HG02571 (cell line): ENCODE measurements around the gene PATE3.

Experiments used
- ATAC-seq: cut with Tn5 transposase; IDR thresholded peaks from one replicate; pipeline ENCODE4 v1.9.1; 2021; ENCODE audit warnings: mild to moderate bottlenecking, moderate library complexity; ENCODE audit not compliant: unreplicated experiment

Gene PATE3, protein sequence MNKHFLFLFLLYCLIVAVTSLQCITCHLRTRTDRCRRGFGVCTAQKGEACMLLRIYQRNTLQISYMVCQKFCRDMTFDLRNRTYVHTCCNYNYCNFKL

DNA sequence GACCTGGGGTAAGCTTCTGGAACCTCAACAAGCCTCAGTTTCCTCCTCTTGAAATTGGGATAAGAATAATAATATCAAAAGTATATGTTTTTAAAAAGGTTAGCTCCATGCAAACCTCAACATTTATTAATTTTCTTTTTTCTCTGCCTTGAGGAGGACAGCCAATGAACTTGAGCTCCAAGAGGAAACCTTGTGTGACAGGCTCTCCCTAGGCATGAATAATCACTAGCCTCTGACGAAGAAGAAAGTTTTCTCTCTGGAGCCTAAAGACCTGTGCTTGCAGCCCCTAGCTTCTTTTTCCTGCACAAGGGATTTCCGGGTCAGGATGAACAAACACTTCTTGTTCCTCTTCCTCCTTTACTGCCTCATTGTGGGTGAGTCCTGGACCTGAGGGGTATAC is at the start of gene PATE3:
Gene PATE3, plus strand, starts transcription at position 301 of the 400 bp plus-strand sequence. Its CDS starts 25 bp downstream, at position 326.
- ATAC-seq, result no peak

DNA sequence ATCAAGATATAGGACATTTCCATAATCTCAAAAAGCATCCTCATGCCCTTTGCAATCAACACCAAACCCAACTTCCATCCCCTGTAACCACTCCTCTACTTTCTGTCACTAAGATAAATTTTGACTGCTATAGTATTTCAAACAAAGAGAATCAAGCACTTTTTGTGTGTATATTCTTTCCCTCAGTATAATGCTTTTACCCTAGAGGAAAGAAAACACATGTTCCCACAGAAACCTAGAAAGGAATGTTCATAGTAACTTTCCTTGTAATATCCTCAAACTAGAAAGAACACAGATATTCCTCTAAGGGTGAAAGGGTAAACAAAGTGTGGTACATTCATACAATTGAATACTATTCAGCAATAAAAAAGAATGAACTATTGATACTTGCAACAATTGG is 47.3 kb upstream of the PATE3 start:
- no peak for ATAC-seq

DNA sequence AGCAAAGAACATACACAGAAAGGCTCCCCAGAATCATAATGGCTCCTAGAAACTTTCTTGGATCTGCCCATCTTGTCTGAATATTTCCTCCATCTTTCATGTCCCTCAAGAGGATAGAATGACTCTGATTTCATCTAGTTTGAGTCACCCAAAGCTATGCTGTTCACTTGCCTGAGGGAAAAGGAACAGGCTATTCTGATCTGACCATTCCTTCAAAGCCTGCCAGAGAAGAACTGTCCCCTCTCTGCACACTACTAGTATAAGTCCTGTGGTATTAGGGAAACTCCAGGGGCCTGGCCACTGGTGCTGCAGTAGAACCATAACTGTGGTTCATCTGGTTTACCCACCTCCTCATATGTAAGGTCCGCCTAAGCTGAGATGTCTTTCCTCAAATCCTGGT is 44.2 kb upstream of the PATE3 start:
- ATAC-seq, result no peak

DNA sequence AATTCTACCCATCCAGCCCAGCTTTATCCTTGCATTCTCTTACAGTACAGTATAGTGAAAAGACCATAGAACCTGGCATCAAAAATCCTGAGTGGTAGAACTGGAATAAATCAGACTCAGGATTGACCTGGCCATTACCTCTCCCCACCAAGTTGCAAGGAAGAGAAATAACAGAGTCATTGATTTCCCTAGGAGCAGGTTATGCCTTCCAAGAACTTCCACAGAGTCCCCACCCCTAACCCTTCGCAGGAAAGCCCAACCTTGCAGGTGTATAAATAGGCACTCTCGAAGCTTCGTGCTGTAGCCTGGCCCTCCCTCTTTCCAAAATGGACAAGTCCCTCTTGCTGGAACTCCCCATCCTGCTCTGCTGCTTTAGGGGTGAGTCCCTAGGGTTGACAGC is 41.9 kb upstream of the PATE3 start, which contains the start of gene PATE1:
Gene PATE1, plus strand, starts transcription at position 301 of the 400 bp plus-strand sequence. Its CDS starts 26 bp downstream, at position 327.
- ATAC-seq, result no peak

DNA sequence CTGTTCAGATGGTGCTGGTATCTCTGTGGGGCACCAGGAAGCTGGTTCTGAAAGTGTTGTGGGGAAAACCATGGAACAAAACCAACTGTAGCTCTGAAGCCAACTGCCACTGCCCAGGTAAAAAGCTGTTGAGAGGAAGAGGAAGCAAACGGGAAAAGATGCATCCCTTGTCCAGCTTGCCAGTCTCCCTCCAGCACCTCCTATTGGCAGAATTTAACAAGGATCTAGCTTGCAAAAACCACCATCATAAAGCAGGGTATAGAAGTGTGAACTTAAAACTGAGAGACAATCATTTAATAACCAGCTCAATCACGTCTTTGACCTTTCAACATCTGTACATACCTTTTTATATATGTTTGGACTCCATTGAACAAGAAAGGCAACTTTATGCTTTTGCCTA is 37.3 kb upstream of the PATE3 start:
- ATAC-seq, result no peak

DNA sequence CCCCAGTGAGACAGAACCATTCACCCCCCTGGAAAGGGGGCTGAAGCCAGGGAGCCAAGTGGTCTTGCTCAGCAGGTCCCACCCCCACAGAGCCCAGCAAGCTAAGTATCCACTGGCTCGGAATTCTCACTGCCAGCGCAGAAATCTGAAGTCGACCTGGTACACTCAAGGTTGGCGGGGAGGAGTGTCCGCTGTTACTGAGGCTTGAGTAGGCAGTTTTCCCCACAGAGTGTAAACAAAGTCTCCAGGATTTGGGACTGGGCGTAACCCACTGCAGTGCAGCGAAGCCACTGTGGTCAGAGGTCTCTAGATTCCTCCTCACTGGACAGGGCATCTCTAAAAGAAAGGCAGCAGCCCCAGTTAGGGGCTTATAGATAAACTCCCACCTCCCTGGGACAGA is 31.9 kb upstream of the PATE3 start:
- ATAC-seq, result no peak

DNA sequence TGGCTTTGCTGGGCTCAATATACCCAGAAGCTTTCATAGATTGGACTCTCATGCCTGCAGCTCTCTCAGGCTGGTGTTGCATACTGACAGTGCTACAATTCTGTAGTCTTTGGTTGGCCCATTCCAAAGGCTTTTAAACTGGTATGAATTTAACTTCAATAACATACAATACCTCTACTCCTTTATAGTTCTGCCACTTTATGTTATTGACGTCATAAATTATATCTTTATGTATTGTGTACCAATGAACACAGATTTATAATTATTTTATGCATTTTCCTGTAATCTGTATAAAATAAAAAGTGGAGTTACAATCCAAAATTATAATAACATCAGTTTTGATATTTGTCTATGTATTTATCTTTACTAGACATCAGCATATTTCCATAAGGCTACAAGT is 25.5 kb upstream of the PATE3 start:
- ATAC-seq, result no peak

DNA sequence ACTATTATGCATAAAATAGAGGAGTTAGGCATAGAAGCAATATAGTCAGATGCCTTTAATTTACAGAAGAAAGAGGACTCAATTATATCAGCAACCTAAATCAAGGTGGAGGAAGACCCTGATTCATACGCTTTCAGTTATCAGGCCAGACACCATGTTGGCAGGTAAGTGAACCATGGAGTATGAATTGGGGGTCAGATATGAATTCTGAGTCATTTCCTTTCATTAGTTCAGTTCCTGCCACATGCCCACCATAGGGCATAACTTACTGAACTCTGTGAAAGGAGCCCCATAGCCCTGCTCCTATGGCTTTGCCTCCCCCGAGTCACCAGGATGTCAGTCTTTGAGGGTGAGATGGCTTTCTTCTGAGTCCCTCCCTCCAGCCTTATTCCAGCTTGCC is 24.4 kb upstream of the PATE3 start:
- no peak for ATAC-seq

DNA sequence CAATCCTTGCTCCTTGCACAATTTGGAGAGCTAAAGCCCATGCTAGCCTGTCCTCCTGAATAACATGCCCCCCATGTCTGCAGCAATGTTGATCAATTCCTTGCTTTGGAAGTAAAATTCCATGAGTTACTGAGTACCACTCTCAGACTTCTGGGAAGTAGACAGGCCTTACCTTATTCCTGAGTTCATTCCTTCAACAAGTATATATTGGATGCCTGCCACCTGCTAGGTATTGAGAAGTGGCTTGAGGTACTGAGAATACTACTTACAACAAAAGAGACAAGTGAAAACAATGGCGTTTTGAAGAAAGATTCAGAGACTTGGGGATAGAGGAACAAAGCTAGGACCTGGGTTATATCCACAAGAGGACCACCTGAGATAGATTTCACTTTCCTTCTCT is 21.7 kb upstream of the PATE3 start:
- ATAC-seq, result no peak

DNA sequence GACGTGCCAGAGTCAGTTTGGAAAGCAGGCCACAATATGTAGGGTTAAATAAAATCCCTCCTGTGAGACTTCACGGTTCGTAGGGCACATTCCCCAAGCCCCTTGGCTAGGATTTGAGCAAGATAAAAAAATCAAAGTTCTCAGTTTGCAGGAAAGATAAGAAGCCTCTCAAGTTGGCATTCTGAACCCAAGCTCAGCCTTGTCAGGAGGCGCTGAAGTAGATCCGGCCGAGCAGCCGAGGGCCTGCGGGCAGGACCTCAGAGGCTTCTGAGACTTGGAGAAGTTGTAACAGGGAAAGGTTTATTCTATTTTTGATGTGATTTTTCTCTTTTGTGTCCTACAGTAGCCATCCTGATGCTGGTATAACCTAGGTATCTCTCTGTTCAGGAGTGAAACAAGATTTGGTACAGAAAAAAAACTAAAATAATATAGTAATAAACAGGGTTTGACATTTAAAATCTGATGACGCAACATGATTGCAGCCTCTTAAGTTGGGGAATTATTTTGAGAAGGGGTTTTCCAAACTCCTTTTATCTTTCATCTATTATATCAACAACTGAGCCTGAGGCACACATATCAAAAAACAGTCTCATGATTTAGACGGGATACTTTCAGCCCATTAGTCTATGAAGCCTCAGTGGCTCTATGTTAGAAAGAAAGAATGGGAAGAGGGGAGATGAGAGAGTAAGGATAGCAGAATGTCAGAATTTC is 19.4 kb upstream of the PATE3 start:
- no peak for ATAC-seq

DNA sequence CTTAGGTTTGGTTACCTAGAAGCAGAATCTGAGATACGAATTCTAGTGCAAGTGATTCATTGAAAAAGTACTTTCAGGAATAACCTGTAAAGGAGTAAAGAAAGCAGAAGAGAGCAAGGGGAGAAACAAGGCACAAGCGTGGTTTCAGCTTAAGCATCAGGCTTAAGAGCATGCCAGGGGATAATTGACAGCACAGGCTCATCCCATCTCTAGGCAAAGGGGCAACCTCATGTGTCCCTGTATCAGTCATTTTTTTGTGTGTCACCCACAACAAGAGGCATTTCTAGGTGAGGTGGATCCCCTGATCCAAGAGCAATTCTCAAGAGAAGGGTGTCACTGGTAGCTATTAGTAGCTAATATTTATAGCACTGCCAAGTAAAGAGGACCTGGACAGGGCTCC is 17.3 kb upstream of the PATE3 start:
- ATAC-seq, result no peak

DNA sequence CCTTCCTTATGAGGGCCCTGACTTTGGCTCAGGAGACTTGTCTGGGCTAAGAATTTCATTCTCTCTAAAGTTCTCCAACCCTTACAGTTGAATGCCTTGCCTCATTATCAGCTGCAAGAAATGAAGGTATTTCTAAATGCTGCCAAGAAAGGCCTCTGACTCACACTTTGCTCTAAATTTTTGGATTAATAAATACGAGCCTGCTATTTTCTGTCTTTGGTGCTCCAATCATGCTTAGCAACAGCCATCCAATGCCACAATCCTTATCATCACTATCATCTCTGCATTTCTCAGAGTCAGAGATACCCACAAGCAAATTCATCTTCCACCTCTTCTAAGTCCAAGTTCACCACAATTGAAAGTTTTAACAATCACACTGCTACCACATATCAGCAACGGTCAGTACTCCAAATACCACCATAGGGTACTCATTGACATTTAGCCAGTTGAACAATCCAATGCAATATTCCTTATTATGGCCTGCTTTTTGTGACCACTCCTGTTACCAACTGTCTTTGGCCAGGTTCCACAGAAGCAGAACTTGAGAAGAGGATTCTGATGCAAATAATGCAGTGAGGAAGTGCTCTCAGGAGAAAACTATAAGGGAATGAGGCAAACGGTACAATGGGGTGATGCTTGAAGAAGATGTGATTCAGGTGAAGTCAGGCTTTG is 15.0 kb upstream of the PATE3 start:
- ATAC-seq, result no peak

DNA sequence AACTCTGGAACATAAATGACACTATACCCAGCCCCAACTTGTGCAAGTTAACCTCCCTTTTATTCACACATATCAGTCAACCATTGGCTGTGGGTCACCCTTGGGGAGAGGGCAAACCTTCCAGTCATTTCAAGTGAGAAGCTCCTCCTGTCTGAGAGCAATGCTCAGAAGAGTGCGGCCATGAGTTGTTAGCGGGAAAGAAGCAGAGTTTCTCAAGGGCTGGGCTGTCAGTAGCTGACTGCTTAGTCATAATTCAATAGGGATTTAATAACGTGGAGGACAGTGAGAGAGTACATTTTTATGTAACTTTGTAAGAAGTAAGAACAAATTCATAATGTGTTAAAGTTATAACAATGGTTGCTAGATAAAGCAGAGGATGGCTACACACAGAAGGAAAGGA is 14.4 kb upstream of the PATE3 start:
- no peak for ATAC-seq

DNA sequence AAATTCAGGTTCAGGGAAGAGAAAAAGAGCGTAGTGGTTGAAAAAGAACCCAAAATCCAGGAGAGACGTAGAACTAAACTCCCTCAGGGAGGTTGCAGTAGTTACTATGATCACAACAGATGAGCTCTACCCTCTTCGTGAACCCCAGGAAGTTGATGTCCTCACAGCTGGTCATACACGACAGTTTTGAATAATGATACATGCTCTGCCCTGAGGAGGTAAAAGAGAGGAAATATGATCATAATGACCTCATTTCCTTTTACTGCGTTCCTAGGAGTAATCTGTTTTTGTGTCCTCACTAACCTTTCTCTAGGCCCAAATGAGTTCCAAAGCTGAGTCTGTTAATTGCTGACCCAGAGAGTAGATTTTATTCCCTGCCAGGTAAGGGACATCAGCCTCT is 10.6 kb upstream of the PATE3 start:
- no peak for ATAC-seq

DNA sequence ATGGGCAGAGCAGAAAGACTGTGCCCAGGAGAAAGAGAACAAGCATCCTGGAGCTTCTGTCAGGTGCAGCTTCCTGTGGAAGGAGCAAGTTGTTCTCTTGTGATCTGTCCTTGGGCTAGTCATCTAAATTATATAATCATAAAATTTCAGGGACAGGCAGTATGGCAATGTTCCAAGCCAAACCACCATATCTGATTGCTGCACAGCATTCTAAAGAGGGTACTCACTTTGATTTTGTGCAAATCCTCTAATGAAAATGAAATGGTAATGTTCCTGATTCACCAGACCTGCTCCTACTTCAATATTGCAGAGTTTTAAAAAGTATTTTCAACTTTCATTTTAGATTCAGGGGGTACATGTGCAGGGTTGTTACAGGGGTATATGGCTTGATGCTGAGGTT is 9.2 kb upstream of the PATE3 start, which contains the start of gene PATE2:
Gene PATE2, minus strand, starts transcription at position 101 of the 400 bp plus-strand sequence. Its CDS starts 55 bp downstream, at position 46.
- no peak for ATAC-seq

DNA sequence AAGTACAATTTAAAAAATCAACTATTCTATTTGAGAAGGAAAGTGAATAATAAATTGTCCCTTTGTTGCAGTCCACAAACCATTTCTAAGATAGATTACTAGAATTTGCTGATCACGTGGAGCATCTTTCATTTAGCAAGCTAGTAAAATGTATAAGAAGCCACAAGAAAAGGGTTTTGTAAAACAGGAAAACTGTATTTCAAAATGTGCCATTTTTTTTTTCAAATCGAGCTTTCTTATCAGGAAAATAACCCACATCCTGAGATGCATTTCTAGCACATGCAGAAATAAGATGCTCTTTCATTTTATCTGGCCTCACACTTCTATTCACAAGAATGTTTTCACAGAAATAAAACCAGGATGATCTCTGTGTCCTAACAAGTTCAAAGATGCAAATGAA is 3.2 kb upstream of the PATE3 start:
- ATAC-seq, result no peak

DNA sequence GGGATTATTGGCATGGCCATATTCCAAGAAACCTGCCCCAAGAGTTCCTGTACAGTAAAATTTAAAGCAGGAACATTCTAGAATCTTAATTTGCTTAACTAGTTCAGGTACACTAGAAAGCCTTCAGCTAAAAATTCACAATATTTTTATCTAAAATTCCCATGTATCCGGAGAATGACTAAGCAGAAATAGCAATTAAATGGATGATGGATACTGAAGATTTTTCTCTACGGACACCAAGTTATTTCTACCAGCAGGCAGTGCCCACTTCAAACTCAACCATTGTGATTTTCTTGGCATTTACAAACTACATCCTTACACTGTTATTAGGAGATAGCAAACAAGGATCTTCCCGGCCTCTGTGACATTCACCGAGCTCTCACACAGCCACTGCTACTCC is 2.9 kb downstream of the PATE3 start:
- no peak for ATAC-seq

DNA sequence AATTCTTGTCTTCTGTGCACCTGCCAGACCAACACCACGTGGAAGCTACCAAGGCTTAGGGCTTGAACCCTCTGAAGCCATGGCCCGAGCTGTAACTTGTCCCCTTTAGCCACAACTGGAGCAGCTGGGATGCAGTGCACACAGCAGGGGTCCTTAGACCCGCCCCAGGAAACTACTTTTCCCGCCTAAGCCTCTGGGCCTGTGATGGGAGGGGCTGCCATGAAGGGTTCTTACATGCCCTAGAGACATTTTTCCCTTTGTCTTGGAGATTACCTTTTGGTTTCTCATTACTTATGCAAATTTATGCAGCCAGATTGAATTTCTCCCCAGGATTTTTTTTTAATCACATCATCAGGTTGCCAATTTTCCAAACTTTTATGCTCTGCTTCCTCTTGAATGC is 9.7 kb downstream of the PATE3 start:
- no peak for ATAC-seq

DNA sequence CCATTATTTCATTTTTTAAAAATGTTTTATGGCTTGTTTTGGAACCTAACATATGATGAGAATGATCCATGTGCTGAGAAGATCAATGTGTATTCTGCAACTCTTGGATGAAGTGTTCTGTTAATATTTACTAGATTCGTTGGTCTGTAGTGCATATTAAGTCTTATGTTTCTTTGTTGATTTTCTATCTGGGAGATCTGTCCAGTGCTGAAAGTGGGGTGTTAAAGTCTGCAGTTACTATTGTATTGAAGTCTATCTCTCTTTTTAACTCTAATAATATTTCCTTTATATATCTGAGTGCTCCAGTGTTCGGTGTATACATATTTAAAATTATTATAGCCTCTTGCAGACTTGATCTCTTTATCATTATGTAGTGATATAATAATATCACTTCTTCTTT is 11.9 kb downstream of the PATE3 start:
- ATAC-seq, result no peak

DNA sequence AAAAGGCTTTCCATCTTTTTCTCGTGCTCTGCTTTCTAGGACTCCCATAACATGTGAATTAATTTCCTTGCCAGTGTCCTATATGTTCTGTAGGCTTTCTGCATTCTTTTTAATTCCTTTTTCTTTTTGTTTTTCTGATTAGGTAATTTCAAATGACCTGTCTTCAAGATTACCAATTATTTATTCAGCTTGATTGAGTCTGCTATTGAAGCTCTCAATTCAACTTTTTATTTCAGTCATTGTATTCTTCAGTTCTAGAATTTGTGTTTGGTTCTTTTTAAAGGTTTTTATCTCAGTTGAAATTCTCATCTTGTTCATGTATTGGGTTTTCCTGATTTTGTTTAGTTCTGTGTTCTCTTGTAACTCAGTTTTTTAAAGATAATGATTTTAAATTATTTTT is 14.5 kb downstream of the PATE3 start:
- ATAC-seq, result no peak

DNA sequence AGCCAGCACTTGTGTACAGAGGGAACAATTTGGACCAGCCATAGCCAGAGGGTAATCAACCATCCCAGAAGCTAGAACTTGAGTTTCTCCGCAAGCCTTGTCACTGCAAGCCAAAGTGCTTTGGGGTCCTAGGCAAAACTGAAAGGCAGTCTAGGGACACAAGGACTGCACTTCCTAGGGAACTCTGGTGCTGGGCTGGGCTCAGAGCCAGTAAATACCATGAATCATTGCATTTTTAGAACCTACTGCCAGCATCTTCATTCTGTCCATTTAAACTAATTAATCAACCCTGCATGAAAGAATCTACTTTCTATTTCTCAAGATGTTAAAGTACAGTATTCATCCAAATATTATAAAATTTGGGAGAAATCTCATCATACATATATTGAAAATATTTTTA is 20.0 kb downstream of the PATE3 start:
- ATAC-seq, result no peak

DNA sequence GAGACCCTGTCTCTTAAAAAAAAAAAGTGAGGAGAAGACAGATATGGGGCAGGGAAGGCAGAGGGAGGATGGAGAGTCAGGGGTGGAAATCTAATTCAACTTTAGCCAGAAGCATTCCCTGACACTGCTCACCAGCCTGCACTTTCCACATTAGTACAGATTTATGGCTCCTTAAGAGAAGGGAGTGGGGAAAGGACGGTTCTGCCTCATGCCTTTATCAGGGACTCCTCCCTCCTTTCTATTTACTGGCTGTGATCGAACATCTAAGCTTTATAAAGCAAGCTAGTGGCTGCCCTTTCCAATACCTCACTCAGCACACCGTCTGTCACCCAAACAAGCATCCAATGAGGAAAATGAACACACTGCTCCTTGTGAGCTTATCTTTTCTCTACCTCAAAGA is 45.1 kb downstream of the PATE3 start, which contains the start of gene PATE4:
Gene PATE4, plus strand, starts transcription at position 301 of the 400 bp plus-strand sequence. Its CDS starts 44 bp downstream, at position 345.
- ATAC-seq, result no peak
